HEK293 (cell line): Measurements from ENCODE around the gene PTPRN2.

ENCODE experiments used
- CTCF ChIA-PET: fragments of 350-600 bp; formaldehyde crosslinking; extraction: SDS; loops from one replicate; lab custom pipeline; 2021; ENCODE audit warnings: antibody characterized with exemption; lab: Yijun Ruan, JAX
- POLR2A ChIA-PET: fragments of 300-600 bp; formaldehyde crosslinking; extraction: SDS; loops from one replicate; lab custom pipeline; 2020; ENCODE audit warnings: antibody characterized with exemption, inconsistent platforms; lab: Yijun Ruan, JAX
- H3K27ac ChIP-seq: fragments of 200-500 bp; sonication (Bioruptor generic); 2 replicates; pipeline ENCODE4 v1.5.1; 2014; ENCODE audit warnings: low read depth, low read length, control low read depth, inconsistent platforms; ENCODE audit errors: extremely low read depth
- H3K36me3 ChIP-seq, 2 experiments: fragments of 200-500 bp in 1 of 2; sonication (Bioruptor generic) in 1 of 2; 1 replicate in 1 of 2; 2 replicates in 1 of 2; pipeline ENCODE4 v1.5.1; 2014 to 2017; ENCODE audit warnings: inconsistent platforms in 2 of 2, low read length in 2 of 2; ENCODE audit not compliant: control insufficient read depth in 2 of 2, insufficient read depth in 1 of 2
- H3K4me1 ChIP-seq: fragments of 200-500 bp; sonication (Bioruptor generic); 2 replicates; pipeline ENCODE4 v1.5.1; 2014; ENCODE audit warnings: mild to moderate bottlenecking, low read length, inconsistent platforms; ENCODE audit not compliant: control insufficient read depth, insufficient read depth
- H3K4me3 ChIP-seq: 2 replicates; pipeline ENCODE4 v1.5.1; 2011; ENCODE audit warnings: low read depth, mild to moderate bottlenecking, control low read depth, low read length, moderate library complexity
- H3K9me3 ChIP-seq: fragments of 200-500 bp; sonication (Bioruptor generic); 2 replicates; pipeline ENCODE4 v1.5.1; 2014; ENCODE audit warnings: low read depth, low read length, inconsistent platforms; ENCODE audit not compliant: control insufficient read depth, insufficient read depth
- BCL11A ChIP-seq: fragments of 450-650 bp; formaldehyde crosslinking; IDR thresholded peaks from 2 replicates; pipeline ENCODE4 v1.5.1; 2016; ENCODE audit warnings: low read depth, missing biosample characterization, missing genetic modification characterization
- ELK4 ChIP-seq: IDR thresholded peaks from 2 replicates; pipeline ENCODE4 v1.6.1; 2011; ENCODE audit warnings: mild to moderate bottlenecking, low read depth, low read length, borderline replicate concordance
- GLIS2 ChIP-seq: fragments of 450-650 bp; formaldehyde crosslinking; IDR thresholded peaks from 2 replicates; pipeline ENCODE4 v1.5.1; 2016; ENCODE audit warnings: missing biosample characterization, missing genetic modification characterization
- PBX3 ChIP-seq: sonication (generic); formaldehyde crosslinking; IDR thresholded peaks from 2 replicates; pipeline ENCODE4 v1.8.1; 2022; ENCODE audit warnings: mild to moderate bottlenecking, moderate library complexity, missing genetic modification reagents
- ZBTB44 ChIP-seq: fragments of 450-650 bp; IDR thresholded peaks from 2 replicates; pipeline ENCODE4 v1.5.1; 2018; ENCODE audit warnings: missing biosample characterization, mild to moderate bottlenecking, missing genetic modification characterization
- ZEB2 ChIP-seq: fragments of 450-650 bp; formaldehyde crosslinking; IDR thresholded peaks from 2 replicates; pipeline ENCODE4 v1.5.1; 2016; ENCODE audit warnings: missing biosample characterization, missing genetic modification characterization
- ZNF138 ChIP-seq: fragments of 450-650 bp; formaldehyde crosslinking; IDR thresholded peaks from 2 replicates; pipeline ENCODE4 v1.5.1; 2016; ENCODE audit warnings: missing biosample characterization, missing genetic modification characterization, borderline replicate concordance
- ZNF155 ChIP-seq: fragments of 450-650 bp; formaldehyde crosslinking; IDR thresholded peaks from 2 replicates; pipeline ENCODE4 v1.5.1; 2016; ENCODE audit warnings: missing biosample characterization, missing genetic modification characterization
- ZNF311 ChIP-seq: fragments of 450-650 bp; formaldehyde crosslinking; IDR thresholded peaks from 2 replicates; pipeline ENCODE4 v1.5.1; 2017; ENCODE audit warnings: missing biosample characterization, missing genetic modification characterization, borderline replicate concordance
- ZNF324 ChIP-seq: fragments of 450-650 bp; formaldehyde crosslinking; IDR thresholded peaks from 2 replicates; pipeline ENCODE4 v1.5.1; 2016; ENCODE audit warnings: missing biosample characterization, missing genetic modification characterization
- ZNF366 ChIP-seq: fragments of 450-650 bp; formaldehyde crosslinking; conservative IDR thresholded peaks from 2 replicates; pipeline ENCODE4 v1.5.1; 2016; ENCODE audit warnings: missing biosample characterization, missing genetic modification characterization
- ZNF398 ChIP-seq: fragments of 450-650 bp; formaldehyde crosslinking; IDR thresholded peaks from 2 replicates; pipeline ENCODE4 v1.5.1; 2017; ENCODE audit warnings: missing biosample characterization, missing genetic modification characterization
- ZNF501 ChIP-seq: fragments of 450-650 bp; formaldehyde crosslinking; IDR thresholded peaks from 2 replicates; pipeline ENCODE4 v1.5.1; 2016; ENCODE audit warnings: missing biosample characterization, missing genetic modification characterization
- ZNF623 ChIP-seq: fragments of 450-650 bp; formaldehyde crosslinking; IDR thresholded peaks from 2 replicates; pipeline ENCODE4 v1.5.1; 2016; ENCODE audit warnings: missing biosample characterization, missing genetic modification characterization
- ZNF624 ChIP-seq: fragments of 450-650 bp; formaldehyde crosslinking; IDR thresholded peaks from 2 replicates; pipeline ENCODE4 v1.5.1; 2017; ENCODE audit warnings: missing biosample characterization, missing genetic modification characterization
- ZNF660 ChIP-seq: fragments of 450-650 bp; IDR thresholded peaks from 2 replicates; pipeline ENCODE4 v1.5.1; 2018; ENCODE audit warnings: missing biosample characterization, mild to moderate bottlenecking, missing genetic modification characterization
- ZNF664 ChIP-seq: fragments of 450-650 bp; formaldehyde crosslinking; IDR thresholded peaks from 2 replicates; pipeline ENCODE4 v1.5.1; 2016; ENCODE audit warnings: missing biosample characterization, missing genetic modification characterization
- ZNF747 ChIP-seq: fragments of 450-650 bp; formaldehyde crosslinking; IDR thresholded peaks from 2 replicates; pipeline ENCODE4 v1.5.1; 2016; ENCODE audit warnings: missing biosample characterization, missing genetic modification characterization
- ZSCAN4 ChIP-seq: fragments of 450-650 bp; formaldehyde crosslinking; IDR thresholded peaks from 2 replicates; pipeline ENCODE4 v1.5.1; 2017; ENCODE audit warnings: missing biosample characterization, missing genetic modification characterization

PTPRN2 gene

GRCh38 chr7:157616931-157617330 lies 970.7 kb downstream of the PTPRN2 start:
- no peaks in the 10 kb centered on the region for H3K9me3 ChIP-seq
- no peaks in the 10 kb centered on the region for H3K36me3 ChIP-seq
- H3K27ac ChIP-seq = no peak overlapping the region
- H3K4me1 ChIP-seq = no peaks in the 10 kb centered on the region
- POLR2A ChIA-PET = no interaction called here
- CTCF ChIA-PET = no interaction called here
- H3K4me3 ChIP-seq = no peak overlapping the region
- TF ChIP-seq ZSCAN4 = no peak
- no peak for TF ChIP-seq ZNF501 (tag by site-specific recombination)
- no peak for TF ChIP-seq GLIS2 (tag by site-specific recombination)
- no peak for TF ChIP-seq ZNF155

GRCh38 chr7:157616426-157616825 lies 971.2 kb downstream of the PTPRN2 start:
- ChIA-PET CTCF (no interaction called here), POLR2A (no interaction called here)
- Histone ChIP-seq H3K27ac (no peak overlapping the region), H3K36me3 (no peaks in the 10 kb centered on the region), H3K9me3 (no peaks in the 10 kb centered on the region), H3K4me3 (no peak overlapping the region), H3K4me1 (no peaks in the 10 kb centered on the region)
- TF ChIP-seq ELK4 (no peak), ZNF664 (no peak), ZNF311 (tag by site-specific recombination) (no peak), ZNF138 (tag by site-specific recombination) (no peak), ZSCAN4 (no peak), ZNF324 (tag by site-specific recombination) (no peak), ZNF660 (no peak), ZNF624 (no peak), ZEB2 (tag by site-specific recombination) (no peak), BCL11A (tag by site-specific recombination) (no peak), ZNF623 (tag by site-specific recombination) (no peak), ZNF366 (tag by site-specific recombination) (no peak), ZBTB44 (tag by site-specific recombination) (no peak), ZNF398 (tag by site-specific recombination) (no peak), PBX3 (no peak), ZNF747 (tag by site-specific recombination) (no peak)
